ENCODE measurements around the gene REV1. TPM values are rescaled to one million over a fixed set of nuclear protein-coding genes. Genes with fewer than 3 reads are reported as not detected.
"Not testable (repeated sequence)": the region's sequence is repeated elsewhere in the genome, so short reads cannot be mapped to it uniquely, and the experiment has no call there.

The REV1 gene
- total and polyA plus RNA-seq, 9 of the 15 experiments (the other 6 are each of a cell fraction or from before 2014, with no cell fraction given) = 12.8 to 54.4 (median 29.6) TPM

- TF ChIP-seq, protein P1, sequence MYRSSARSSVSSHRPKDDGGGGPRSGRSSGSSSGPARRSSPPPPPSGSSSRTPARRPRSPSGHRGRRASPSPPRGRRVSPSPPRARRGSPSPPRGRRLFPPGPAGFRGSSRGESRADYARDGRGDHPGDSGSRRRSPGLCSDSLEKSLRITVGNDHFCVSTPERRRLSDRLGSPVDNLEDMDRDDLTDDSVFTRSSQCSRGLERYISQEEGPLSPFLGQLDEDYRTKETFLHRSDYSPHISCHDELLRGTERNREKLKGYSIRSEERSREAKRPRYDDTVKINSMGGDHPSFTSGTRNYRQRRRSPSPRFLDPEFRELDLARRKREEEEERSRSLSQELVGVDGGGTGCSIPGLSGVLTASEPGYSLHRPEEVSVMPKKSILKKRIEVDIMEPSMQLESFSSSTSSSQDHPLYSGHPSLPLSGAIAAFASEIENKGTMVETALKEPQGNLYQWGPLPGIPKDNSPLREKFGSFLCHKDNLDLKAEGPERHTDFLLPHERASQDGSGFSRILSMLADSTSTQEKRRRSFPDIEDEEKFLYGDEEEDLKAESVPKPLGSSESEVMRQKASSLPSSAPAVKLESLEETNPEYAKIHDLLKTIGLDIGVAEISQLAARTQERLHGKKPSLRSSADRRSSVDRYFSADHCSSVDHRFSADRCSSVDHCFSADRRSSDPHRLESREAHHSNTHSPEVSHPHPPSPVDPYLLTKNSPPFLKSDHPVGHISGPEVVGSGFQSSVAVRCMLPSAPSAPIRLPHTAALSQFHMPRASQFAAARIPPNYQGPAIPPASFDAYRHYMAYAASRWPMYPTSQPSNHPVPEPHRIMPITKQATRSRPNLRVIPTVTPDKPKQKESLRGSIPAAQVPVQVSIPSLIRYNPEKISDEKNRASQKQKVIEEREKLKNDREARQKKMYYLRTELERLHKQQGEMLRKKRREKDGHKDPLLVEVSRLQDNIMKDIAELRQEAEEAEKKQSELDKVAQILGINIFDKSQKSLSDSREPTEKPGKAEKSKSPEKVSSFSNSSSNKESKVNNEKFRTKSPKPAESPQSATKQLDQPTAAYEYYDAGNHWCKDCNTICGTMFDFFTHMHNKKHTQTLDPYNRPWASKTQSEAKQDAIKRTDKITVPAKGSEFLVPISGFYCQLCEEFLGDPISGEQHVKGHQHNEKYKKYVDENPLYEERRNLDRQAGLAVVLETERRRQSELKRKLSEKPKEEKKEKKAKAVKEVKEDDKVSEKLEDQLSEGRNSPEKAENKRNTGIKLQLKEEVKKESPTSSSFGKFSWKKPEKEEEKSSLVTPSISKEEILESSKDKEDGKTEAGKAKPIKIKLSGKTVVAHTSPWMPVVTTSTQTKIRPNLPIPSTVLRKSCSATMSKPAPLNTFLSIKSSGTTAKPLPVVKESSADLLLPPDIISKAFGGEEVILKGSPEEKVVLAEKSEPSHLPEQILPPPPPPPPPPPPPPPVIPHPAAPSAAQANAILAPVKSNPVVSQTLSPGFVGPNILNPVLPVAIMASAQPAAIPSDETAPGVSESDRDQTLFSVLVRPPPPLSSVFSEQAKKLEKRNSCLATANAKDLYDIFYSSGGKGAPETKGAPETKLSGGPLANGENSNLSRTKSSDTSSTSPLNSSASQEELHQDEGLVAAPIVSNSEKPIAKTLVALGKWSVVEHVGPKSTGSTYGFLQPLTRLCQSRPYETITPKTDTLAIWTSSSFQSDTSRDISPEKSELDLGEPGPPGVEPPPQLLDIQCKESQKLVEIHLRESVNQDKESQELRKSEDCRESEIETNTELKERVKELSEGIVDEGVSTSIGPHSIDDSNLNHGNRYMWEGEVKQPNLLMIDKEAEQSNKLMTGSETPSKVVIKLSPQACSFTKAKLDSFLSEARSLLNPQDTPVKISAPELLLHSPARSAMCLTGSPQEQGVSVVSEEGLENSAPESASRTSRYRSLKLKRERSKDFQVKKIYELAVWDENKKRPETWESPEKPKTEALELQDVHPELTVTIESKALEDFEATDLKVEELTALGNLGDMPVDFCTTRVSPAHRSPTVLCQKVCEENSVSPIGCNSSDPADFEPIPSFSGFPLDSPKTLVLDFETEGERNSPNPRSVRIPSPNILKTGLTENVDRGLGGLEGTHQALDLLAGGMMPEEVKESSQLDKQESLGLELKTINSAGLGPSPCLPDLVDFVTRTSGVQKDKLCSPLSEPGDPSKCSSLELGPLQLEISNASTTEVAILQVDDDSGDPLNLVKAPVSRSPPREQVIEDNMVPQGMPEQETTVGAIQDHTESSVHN (IDR thresholded peaks at IDR 0.05; ENCODE audit: borderline replicate concordance in 1 of 2, low read depth in 1 of 2) = no peak
Observed at GRCh38 chr2:99470957-99471356, 18.9 kb downstream of the REV1 start (continued).

GRCh38 chr2:99470459-99470858 lies 19.4 kb downstream of the REV1 start:
- H3K9me3 ChIP-seq (replicated peaks; ENCODE audit: control insufficient read depth, insufficient read depth, low read depth, low read length); ATAC-seq; FAIRE-seq; H3K27me3 ChIP-seq (ENCODE audit: control insufficient read depth in 2 of 2, insufficient read depth in 2 of 2, low read length in 2 of 2); intact Hi-C loops (cut with micrococcal nuclease); in situ Hi-C loops (cut with MboI); H3K27ac ChIP-seq (ENCODE audit: extremely low read depth, low read depth, low read length); H3K9ac ChIP-seq (ENCODE audit: insufficient read depth in 1 of 2, low read depth in 2 of 2, low read length in 2 of 2); H3K36me3 ChIP-seq (ENCODE audit: control insufficient read depth, insufficient read depth, low read length); CTCF ChIA-PET (ENCODE audit: low intra/inter-chr PET ratio); H2AFZ ChIP-seq (ENCODE audit: low read depth, low read length); H3K9me1 ChIP-seq (ENCODE audit: control insufficient read depth, insufficient read depth, low read length); BruUV-seq (replicated peaks); H3K4me3 ChIP-seq; H3K4me2 ChIP-seq (ENCODE audit: insufficient read depth, low read length); DNase-seq (ENCODE audit: extremely low read depth in 1 of 4, low spot score in 3 of 4); H4K20me1 ChIP-seq (replicated peaks; ENCODE audit: control insufficient read depth, insufficient read depth, low read length): not testable (repeated sequence)
- 90% methylated on average over 8 of the region's 8 CpGs for WGBS (ENCODE audit: insufficient coverage, low coverage, missing lambda C conversion rate)
- Histone ChIP-seq H3K4me1 (replicated peaks in 1 of 2; ENCODE audit: control insufficient read depth in 2 of 2, insufficient read depth in 2 of 2, low read length in 2 of 2) (peaks cover 9 to 14% of the 10 kb centered on the region in 2 experiments; a peak in 3 of 5 replicates), H3K79me2 (ENCODE audit: control insufficient read depth, insufficient read depth, low read length) (peaks cover 97% of the 10 kb centered on the region)
- POLR2A ChIA-PET = interaction anchor here (0.7 kb wide), 1 partner anchor 1577 kb away, joined by 4 read pairs; no protein-coding TSS in a partner anchor
